GM21576 (cell line): ENCODE results near the gene CLK3.
"Not testable (repeated sequence)": the region's sequence is repeated elsewhere in the genome, so short reads cannot be mapped to it uniquely, and the experiment has no call there.

Source experiments
- ATAC-seq: cut with Tn5 transposase; IDR thresholded peaks from one replicate; pipeline ENCODE4 v1.9.1; 2021; ENCODE audit warnings: mild to moderate bottlenecking, moderate library complexity; ENCODE audit not compliant: unreplicated experiment

The CLK3 gene

DNA sequence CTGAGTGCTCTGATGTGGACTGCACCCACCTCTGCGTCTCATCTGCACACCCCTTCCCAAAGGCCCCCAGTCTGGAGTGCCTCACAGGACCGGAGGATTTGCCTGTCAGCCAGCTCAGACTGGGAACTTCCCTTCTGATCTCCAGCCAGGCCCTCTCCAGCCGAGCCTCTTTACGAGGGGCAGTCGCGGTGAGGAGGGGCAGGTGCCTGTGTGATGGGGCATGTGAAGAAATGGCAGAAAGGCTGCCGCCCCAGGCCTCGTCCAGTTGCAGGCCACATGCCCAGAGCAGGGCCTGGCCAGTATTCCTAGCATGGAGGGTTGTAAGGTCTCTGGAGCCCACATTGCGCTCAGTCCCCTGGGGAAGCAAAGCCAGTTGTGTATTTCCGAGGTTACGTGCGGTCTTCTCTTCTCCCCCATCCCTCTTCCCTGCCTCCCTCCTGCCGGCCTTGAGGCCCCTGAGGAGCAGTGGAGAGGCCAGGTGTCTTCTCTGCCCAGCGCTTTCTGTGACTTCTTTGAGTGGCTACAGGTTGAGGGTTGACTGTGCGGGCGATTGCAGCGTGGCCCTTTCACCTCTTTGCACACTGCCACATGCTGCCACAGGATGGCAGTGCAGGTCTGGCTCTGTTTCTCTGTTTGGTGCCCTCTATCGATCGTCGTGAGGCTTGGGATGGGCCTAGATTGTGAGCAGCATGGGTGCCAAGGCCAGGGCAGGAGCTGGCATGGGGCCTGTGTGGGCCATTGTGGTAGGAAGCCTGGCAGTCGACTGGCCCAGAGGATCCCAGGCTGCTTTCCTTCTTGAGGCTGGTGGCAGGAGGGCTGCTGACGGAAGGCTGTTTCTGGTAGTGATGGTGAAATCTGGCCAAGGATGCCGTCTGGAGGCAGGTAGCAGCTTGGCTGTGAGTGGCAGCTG is 5.3 kb downstream of the CLK3 start:
- ATAC-seq, result peak; percentile 49

DNA sequence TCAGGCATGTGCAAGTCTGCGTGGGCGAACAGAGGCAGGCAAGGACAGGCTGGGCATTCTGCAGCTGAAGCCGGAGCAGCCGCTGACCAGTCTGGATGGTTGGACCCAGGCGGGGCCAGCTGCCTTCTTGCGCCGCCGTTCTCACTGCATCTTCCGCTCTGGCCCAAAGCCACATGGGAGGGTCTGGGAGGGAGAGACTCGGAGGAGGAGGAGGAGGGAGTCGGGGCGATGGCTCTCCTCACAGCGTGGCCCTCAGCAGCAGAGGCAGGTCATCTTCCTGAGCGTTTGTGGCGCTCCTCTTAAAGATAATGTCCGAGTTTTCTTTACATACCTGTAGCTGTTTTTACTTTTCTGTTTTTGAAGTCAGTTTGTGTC is 5.9 kb downstream of the CLK3 start:
- no peak for ATAC-seq

DNA sequence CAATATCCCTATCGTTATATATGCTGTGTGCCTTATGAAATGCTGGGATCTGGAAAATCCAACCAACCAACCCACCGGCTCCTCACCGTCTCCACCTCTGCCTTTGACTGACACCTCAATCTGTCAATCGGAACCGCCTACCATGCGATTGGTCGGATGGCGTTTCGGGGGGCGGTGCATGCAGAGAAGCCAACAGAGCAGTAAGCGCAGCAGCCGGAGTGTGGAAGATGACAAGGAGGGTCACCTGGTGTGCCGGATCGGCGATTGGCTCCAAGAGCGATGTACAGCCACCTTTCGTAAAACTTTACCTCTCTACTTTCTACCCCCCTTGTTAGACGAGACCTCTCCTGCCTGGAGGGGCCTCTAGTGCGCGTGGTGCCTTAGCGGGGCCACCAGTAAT is 6.3 kb downstream of the CLK3 start:
- no peak for ATAC-seq

- ATAC-seq, result no peak
Measured at GRCh38 chr15:74622758-74623157, 7.1 kb downstream of the CLK3 start.

- ATAC-seq, result no peak
Measured at GRCh38 chr15:74624020-74624602, 8.5 kb downstream of the CLK3 start.

- no peak for ATAC-seq
Measured at GRCh38 chr15:74625693-74626092, 10.1 kb downstream of the CLK3 start.

DNA sequence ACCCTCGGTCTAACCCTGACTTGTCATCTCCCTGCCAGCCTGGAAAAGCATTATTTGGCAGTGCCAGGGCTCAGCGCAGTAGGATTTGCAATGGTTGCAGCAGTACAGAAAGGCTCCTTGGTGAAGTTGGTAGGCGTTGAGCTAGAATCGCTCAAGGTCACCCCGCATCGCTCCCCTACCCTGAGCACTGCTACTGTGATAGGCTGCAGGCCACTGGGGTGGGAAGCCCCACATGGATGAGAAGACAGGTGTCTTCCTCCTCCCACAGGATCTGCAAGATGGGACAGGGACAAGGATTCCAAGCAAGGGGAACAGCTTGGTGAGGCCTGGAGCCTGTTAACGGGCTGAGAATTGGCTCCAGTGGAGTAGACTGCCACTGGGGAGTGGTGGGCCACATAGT is 10.7 kb downstream of the CLK3 start:
- ATAC-seq, result no peak

- peak; percentile 54 for ATAC-seq
Measured at GRCh38 chr15:74626752-74627692, 11.4 kb downstream of the CLK3 start.

GRCh38 chr15:74627766-74628165 is 12.1 kb downstream of the CLK3 start:
- no peak for ATAC-seq

- ATAC-seq, result no peak
Measured at GRCh38 chr15:74628199-74628598, 12.6 kb downstream of the CLK3 start.

- ATAC-seq, result no peak
Measured at GRCh38 chr15:74628949-74629348, 13.3 kb downstream of the CLK3 start.

DNA sequence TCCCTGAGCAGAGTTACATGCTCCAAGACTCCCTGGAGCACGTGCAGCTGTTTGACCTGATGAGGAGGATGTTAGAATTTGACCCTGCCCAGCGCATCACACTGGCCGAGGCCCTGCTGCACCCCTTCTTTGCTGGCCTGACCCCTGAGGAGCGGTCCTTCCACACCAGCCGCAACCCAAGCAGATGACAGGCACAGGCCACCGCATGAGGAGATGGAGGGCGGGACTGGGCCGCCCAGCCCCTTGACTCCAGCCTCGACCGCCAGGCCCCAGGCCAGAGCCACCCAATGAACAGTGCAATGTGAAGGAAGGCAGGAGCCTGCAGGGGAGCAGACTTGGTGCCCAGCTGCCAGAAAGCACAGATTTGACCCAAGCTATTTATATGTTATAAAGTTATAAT is 14.1 kb downstream of the CLK3 start:
- not testable (repeated sequence) for ATAC-seq

- ATAC-seq, result no peak
Measured at GRCh38 chr15:74630284-74631086, 14.8 kb downstream of the CLK3 start.

DNA sequence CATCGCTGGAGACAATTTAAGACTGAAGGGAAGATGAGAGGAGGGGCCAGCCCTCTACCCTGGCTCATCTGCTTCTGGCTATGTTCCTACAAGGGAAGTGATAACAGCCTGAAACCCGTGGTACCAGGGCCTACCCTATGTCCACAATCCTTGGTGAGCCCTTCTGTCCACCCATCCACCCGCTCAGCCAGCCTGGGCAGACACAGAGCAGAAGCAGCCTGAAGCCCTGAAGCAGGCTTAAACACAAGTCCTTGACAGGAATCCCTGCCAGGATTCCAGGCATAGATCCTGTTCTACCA is 15.4 kb downstream of the CLK3 start:
- ATAC-seq, result no peak

DNA sequence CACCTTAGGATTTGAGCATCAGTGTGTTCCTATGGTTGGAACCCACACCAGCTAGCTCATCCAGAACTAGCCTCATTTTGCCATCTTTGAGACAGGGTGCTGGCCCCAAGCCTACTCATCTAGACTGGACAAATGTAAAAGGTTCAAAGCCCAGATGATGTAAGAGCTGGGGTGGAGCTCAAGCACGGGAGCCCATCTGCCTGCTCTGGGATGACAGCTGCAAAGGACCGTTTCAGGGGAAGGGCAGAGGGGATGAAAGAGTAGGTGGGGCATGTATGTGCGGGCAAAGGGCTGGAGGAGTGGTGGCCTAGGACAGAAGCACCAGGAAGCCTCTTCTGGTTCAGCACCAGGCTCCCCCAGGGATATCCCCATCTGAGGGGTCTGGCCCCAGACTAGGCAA is 15.8 kb downstream of the CLK3 start:
- ATAC-seq, result no peak

- no peak for ATAC-seq
Measured at GRCh38 chr15:74631935-74632560, 16.4 kb downstream of the CLK3 start.

- ATAC-seq, result no peak
Measured at GRCh38 chr15:74632601-74633000, 17.0 kb downstream of the CLK3 start.

DNA sequence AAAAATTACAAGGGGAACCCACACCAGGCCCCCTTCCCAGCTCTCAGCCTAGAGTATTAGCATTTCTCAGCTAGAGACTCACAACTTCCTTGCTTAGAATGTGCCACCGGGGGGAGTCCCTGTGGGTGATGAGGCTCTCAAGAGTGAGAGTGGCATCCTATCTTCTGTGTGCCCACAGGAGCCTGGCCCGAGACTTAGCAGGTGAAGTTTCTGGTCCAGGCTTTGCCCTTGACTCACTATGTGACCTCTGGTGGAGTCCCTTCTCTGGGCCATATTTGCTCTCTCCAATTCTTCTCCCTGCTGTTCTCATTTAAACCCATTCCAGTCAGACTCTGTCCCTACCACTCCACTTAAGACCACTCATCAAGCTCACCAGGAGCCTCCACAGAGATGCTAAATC is 18.1 kb downstream of the CLK3 start:
- no peak for ATAC-seq

DNA sequence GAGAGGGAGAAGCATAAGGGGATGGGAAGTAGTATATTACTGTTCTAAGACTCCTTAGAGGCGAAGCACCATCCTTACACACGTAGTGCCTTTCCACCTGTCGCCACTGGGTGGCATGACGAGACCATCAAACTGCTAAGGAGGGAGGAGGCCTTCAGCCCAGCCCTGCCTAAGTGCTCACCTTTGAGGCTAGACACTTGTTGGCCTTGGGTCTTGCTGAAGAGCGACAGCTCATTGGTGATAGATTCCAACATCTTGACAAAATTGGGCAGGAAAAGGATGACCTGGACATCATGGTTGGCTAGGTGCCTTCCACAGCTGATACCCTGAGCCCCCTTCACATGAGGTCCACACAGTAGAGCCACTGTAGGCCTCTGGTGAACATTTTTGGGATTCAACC is 19.6 kb downstream of the CLK3 start:
- no peak for ATAC-seq

DNA sequence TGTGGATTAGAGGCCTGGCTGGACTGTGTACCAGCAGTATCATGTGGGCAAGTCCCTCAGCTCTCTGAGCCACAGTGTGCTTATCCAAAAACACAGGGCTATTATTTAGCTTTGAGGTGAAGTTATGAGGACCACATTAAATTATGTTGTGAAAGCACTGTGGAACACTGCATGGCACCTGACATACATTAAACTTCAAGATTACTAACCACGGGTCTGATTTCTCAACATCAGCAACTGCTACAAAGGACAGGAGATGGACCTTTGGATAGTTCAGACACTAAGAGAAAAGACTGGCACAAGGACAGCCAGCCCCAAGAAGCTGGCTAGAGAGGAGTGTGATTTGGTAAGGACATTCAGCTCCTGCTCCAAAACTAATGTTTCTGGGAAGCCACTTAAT is 21.3 kb downstream of the CLK3 start:
- no peak for ATAC-seq
